ENCODE data around the gene TCF4. TPM values are rescaled to one million over a fixed set of nuclear protein-coding genes. Genes with fewer than 3 reads are reported as not detected.

Gene TCF4
- total RNA-seq, 1 experiment from 2014 or later: 0.42 TPM

DNA sequence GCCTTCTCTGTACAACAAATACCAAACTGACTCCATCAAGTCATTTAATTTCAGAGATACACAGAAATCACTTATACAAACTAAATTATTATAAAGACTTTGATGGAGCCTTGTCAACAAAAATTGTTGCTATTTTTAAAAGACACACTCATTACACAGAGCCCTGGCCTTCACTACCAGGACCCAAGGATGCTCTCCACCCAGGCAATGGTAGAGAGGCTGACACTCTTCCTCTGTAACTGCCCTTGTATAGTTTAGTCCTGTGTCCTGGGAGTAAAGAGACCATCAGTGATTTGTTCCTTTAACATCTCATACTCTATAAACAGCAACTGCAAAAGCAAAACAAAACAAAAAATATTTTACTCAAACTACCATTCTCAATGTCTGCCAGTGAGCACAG is 173.5 kb downstream of the TCF4 start:
- H3K36me3 ChIP-seq (ENCODE audit: control insufficient read depth in 1 of 2, insufficient read depth in 2 of 2, low read length in 2 of 2): no peaks in the 10 kb centered on the region
- H3K27me3 ChIP-seq (ENCODE audit: insufficient read depth, low read length): no peaks in the 10 kb centered on the region
- no peak for DNase-seq (ENCODE audit: low read depth, low spot score)
- TF ChIP-seq ELF1 (IDR thresholded peaks at IDR 0.05; ENCODE audit: borderline replicate concordance, low read depth) (no peak), EGR1 (IDR thresholded peaks at IDR 0.05; ENCODE audit: low read depth) (no peak), ZFX (IDR thresholded peaks at IDR 0.05) (no peak), EZH2phosphoT487 (IDR thresholded peaks at IDR 0.05; ENCODE audit: borderline replicate concordance) (no peak), SP1 (IDR thresholded peaks at IDR 0.05; ENCODE audit: low read depth) (no peak), POLR2AphosphoS5 (IDR thresholded peaks at IDR 0.05; ENCODE audit: low read depth, low read length) (no peak), RAD21 (IDR thresholded peaks at IDR 0.05; ENCODE audit: low read depth) (no peak), SIN3A (IDR thresholded peaks at IDR 0.05; ENCODE audit: low read depth) (no peak), FOSL1 (IDR thresholded peaks at IDR 0.05; ENCODE audit: low read depth) (no peak)
- TF ChIP-seq, protein P1, sequence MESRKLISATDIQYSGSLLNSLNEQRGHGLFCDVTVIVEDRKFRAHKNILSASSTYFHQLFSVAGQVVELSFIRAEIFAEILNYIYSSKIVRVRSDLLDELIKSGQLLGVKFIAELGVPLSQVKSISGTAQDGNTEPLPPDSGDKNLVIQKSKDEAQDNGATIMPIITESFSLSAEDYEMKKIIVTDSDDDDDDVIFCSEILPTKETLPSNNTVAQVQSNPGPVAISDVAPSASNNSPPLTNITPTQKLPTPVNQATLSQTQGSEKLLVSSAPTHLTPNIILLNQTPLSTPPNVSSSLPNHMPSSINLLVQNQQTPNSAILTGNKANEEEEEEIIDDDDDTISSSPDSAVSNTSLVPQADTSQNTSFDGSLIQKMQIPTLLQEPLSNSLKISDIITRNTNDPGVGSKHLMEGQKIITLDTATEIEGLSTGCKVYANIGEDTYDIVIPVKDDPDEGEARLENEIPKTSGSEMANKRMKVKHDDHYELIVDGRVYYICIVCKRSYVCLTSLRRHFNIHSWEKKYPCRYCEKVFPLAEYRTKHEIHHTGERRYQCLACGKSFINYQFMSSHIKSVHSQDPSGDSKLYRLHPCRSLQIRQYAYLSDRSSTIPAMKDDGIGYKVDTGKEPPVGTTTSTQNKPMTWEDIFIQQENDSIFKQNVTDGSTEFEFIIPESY (IDR thresholded peaks at IDR 0.05; ENCODE audit: extremely low read depth, insufficient replicate concordance, low read length): no peak
- H3K9me2 ChIP-seq (ENCODE audit: insufficient read depth): no peaks in the 10 kb centered on the region
- CTCF ChIA-PET: no interaction called here
- no TSS peak for BruUV-seq (replicated peaks)
- H2AFZ ChIP-seq (ENCODE audit: low read depth, low read length, poor library complexity, severe bottlenecking): no peak overlapping the region
- H4K20me1 ChIP-seq (ENCODE audit: insufficient read depth): no peaks in the 10 kb centered on the region
- no peak overlapping the region for H3K4me3 ChIP-seq (replicated peaks in 1 of 2; ENCODE audit: low read depth in 1 of 2, low read length in 2 of 2)
- no peaks in the 10 kb centered on the region for H3K79me2 ChIP-seq (ENCODE audit: insufficient read depth, low read length)
- no peak for ATAC-seq
- H3K27ac ChIP-seq (ENCODE audit: low read depth, low read length): no peak overlapping the region
- no peaks in the 10 kb centered on the region for H3K9me3 ChIP-seq (ENCODE audit: control insufficient read depth in 1 of 2, insufficient read depth in 1 of 2, low read depth in 1 of 2, low read length in 2 of 2)
- H3K4me1 ChIP-seq (ENCODE audit: control insufficient read depth in 1 of 2, insufficient read depth in 2 of 2, low read length in 2 of 2): no peaks in the 10 kb centered on the region
- POLR2A ChIA-PET: no interaction called here
- H3K4me2 ChIP-seq (ENCODE audit: low read length): no peak overlapping the region
- intact Hi-C loops (cut with micrococcal nuclease): no loop called here
- H3K9ac ChIP-seq (ENCODE audit: low read length): no peak overlapping the region
- RAD21 ChIA-PET (ENCODE audit: low non-redundant PET in 1 of 2, low total read pairs in 2 of 2, uncharacterized antibody in 2 of 2, unreplicated experiment in 2 of 2): no interaction called here

DNA sequence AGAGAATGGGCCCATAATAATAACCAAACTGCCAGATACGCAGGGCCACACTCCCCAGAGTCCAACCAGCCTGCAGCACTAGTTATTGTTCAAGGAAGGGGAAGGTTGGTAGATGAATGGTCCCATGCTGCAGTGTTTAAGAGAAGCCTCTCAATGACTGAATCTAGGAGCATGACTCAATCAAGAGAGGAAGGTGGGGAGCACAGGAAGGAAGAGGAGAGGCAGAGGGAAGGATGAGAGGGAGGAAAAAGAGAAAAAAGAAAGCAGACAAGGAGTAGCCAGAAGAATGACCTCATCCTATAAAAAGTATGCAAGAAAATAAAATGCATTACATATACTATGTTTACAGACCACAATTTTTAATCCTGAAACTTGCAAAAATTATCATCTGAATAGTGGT is 174.5 kb downstream of the TCF4 start:
- no TSS peak for BruUV-seq (replicated peaks)
- Histone ChIP-seq H3K36me3 (ENCODE audit: control insufficient read depth in 1 of 2, insufficient read depth in 2 of 2, low read length in 2 of 2) (no peaks in the 10 kb centered on the region), H3K9ac (ENCODE audit: low read length) (no peak overlapping the region), H3K27ac (ENCODE audit: low read depth, low read length) (no peak overlapping the region), H3K79me2 (ENCODE audit: insufficient read depth, low read length) (no peaks in the 10 kb centered on the region), H3K4me2 (ENCODE audit: low read length) (no peak overlapping the region), H3K4me3 (replicated peaks in 1 of 2; ENCODE audit: low read depth in 1 of 2, low read length in 2 of 2) (no peak overlapping the region), H3K27me3 (ENCODE audit: insufficient read depth, low read length) (no peaks in the 10 kb centered on the region), H3K4me1 (ENCODE audit: control insufficient read depth in 1 of 2, insufficient read depth in 2 of 2, low read length in 2 of 2) (no peaks in the 10 kb centered on the region), H2AFZ (ENCODE audit: low read depth, low read length, poor library complexity, severe bottlenecking) (no peak overlapping the region), H3K9me3 (ENCODE audit: control insufficient read depth in 1 of 2, insufficient read depth in 1 of 2, low read depth in 1 of 2, low read length in 2 of 2) (no peaks in the 10 kb centered on the region), H3K9me2 (ENCODE audit: insufficient read depth) (no peaks in the 10 kb centered on the region), H4K20me1 (ENCODE audit: insufficient read depth) (no peaks in the 10 kb centered on the region)
- POLR2A ChIA-PET: no interaction called here
- ATAC-seq (no peak), DNase-seq (ENCODE audit: low read depth, low spot score) (no peak)
- TF ChIP-seq SIN3A (IDR thresholded peaks at IDR 0.05; ENCODE audit: low read depth) (no peak), EGR1 (IDR thresholded peaks at IDR 0.05; ENCODE audit: low read depth) (no peak), FOSL1 (IDR thresholded peaks at IDR 0.05; ENCODE audit: low read depth) (no peak), ZFX (IDR thresholded peaks at IDR 0.05) (no peak), CBX3 (IDR thresholded peaks at IDR 0.05; ENCODE audit: low read depth) (no peak), ELF1 (IDR thresholded peaks at IDR 0.05; ENCODE audit: borderline replicate concordance, low read depth) (no peak), EZH2 (IDR thresholded peaks at IDR 0.05) (no peak), POLR2AphosphoS5 (IDR thresholded peaks at IDR 0.05; ENCODE audit: low read depth, low read length) (no peak), YY1 (IDR thresholded peaks at IDR 0.05; ENCODE audit: extremely low read depth, insufficient replicate concordance, low read depth, low read length) (no peak), SP1 (IDR thresholded peaks at IDR 0.05; ENCODE audit: low read depth) (no peak), TCF7L2 (IDR thresholded peaks at IDR 0.05; ENCODE audit: borderline replicate concordance, extremely low read depth, insufficient read depth, insufficient read length) (no peak)
- TF ChIP-seq, protein P2, sequence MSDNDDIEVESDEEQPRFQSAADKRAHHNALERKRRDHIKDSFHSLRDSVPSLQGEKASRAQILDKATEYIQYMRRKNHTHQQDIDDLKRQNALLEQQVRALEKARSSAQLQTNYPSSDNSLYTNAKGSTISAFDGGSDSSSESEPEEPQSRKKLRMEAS (IDR thresholded peaks at IDR 0.05): no peak
- TF ChIP-seq, protein P3, sequence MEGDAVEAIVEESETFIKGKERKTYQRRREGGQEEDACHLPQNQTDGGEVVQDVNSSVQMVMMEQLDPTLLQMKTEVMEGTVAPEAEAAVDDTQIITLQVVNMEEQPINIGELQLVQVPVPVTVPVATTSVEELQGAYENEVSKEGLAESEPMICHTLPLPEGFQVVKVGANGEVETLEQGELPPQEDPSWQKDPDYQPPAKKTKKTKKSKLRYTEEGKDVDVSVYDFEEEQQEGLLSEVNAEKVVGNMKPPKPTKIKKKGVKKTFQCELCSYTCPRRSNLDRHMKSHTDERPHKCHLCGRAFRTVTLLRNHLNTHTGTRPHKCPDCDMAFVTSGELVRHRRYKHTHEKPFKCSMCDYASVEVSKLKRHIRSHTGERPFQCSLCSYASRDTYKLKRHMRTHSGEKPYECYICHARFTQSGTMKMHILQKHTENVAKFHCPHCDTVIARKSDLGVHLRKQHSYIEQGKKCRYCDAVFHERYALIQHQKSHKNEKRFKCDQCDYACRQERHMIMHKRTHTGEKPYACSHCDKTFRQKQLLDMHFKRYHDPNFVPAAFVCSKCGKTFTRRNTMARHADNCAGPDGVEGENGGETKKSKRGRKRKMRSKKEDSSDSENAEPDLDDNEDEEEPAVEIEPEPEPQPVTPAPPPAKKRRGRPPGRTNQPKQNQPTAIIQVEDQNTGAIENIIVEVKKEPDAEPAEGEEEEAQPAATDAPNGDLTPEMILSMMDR (IDR thresholded peaks at IDR 0.05 in 2 of 3, conservative IDR thresholded peaks at IDR 0.05 in 1 of 3; ENCODE audit: borderline replicate concordance in 1 of 3, insufficient read depth in 1 of 3, low read depth in 2 of 3, low read length in 2 of 3): no peak
- TF ChIP-seq, protein P4, sequence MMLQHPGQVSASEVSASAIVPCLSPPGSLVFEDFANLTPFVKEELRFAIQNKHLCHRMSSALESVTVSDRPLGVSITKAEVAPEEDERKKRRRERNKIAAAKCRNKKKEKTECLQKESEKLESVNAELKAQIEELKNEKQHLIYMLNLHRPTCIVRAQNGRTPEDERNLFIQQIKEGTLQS (IDR thresholded peaks at IDR 0.05): no peak
- RAD21 ChIA-PET (ENCODE audit: low non-redundant PET in 1 of 2, low total read pairs in 2 of 2, uncharacterized antibody in 2 of 2, unreplicated experiment in 2 of 2): no interaction called here
- intact Hi-C loops (cut with micrococcal nuclease): no loop called here
- CTCF ChIA-PET: no interaction called here
